Measurements from ENCODE around the gene NTN1. TPM values are rescaled to one million over a fixed set of nuclear protein-coding genes. Genes with fewer than 3 reads are reported as not detected.

The NTN1 gene
- total RNA-seq, 1 donor, result 0.36 TPM

GRCh38 chr17:9108146-9108545 lies 86.8 kb downstream of the NTN1 start:
- H3K79me2 ChIP-seq (ENCODE audit: insufficient read depth, low read length), result no peaks in the 10 kb centered on the region
- H3K4me2 ChIP-seq (ENCODE audit: insufficient read depth, low read length), result no peak overlapping the region
- H2AFZ ChIP-seq (ENCODE audit: low read length), result no peak overlapping the region
- H3K4me1 ChIP-seq (ENCODE audit: insufficient read depth, low read length), result no peaks in the 10 kb centered on the region
- H3K9me3 ChIP-seq (ENCODE audit: low read depth, low read length), result no peaks in the 10 kb centered on the region
- H3K36me3 ChIP-seq (ENCODE audit: insufficient read depth, low read length), result no peaks in the 10 kb centered on the region
- no peaks in the 10 kb centered on the region for H4K20me1 ChIP-seq (ENCODE audit: insufficient read depth, low read length)
- TF ChIP-seq CTCF (IDR thresholded peaks at IDR 0.05; ENCODE audit: extremely low read depth, low read depth, low read length), result no peak
- no peak overlapping the region for H3K27ac ChIP-seq (ENCODE audit: low read depth, low read length)
- H3K27me3 ChIP-seq (ENCODE audit: insufficient read depth, low read length), result no peaks in the 10 kb centered on the region
- H3K4me3 ChIP-seq (ENCODE audit: insufficient read depth, low read length), result no peak overlapping the region
- DNase-seq (ENCODE audit: insufficient read length, low spot score, missing footprints), result no peak

- no peak for TF ChIP-seq CTCF (IDR thresholded peaks at IDR 0.05; ENCODE audit: extremely low read depth, low read depth, low read length)
- DNase-seq (ENCODE audit: insufficient read length, low spot score, missing footprints), result no peak
- Histone ChIP-seq H3K36me3 (ENCODE audit: insufficient read depth, low read length) (no peaks in the 10 kb centered on the region), H3K9me3 (ENCODE audit: low read depth, low read length) (no peaks in the 10 kb centered on the region), H2AFZ (ENCODE audit: low read length) (no peak overlapping the region), H3K4me2 (ENCODE audit: insufficient read depth, low read length) (no peak overlapping the region), H4K20me1 (ENCODE audit: insufficient read depth, low read length) (no peaks in the 10 kb centered on the region), H3K27me3 (ENCODE audit: insufficient read depth, low read length) (no peaks in the 10 kb centered on the region), H3K4me1 (ENCODE audit: insufficient read depth, low read length) (no peaks in the 10 kb centered on the region), H3K27ac (ENCODE audit: low read depth, low read length) (no peak overlapping the region), H3K79me2 (ENCODE audit: insufficient read depth, low read length) (no peaks in the 10 kb centered on the region), H3K4me3 (ENCODE audit: insufficient read depth, low read length) (no peak overlapping the region)
These were observed 88.6 kb downstream of the NTN1 start for GRCh38 chr17:9109933-9110332.

- Histone ChIP-seq H3K27ac (ENCODE audit: low read depth, low read length) (no peak overlapping the region), H4K20me1 (ENCODE audit: insufficient read depth, low read length) (no peaks in the 10 kb centered on the region), H2AFZ (ENCODE audit: low read length) (no peak overlapping the region), H3K4me2 (ENCODE audit: insufficient read depth, low read length) (no peak overlapping the region), H3K4me3 (ENCODE audit: insufficient read depth, low read length) (no peak overlapping the region), H3K36me3 (ENCODE audit: insufficient read depth, low read length) (no peaks in the 10 kb centered on the region), H3K79me2 (ENCODE audit: insufficient read depth, low read length) (no peaks in the 10 kb centered on the region), H3K27me3 (ENCODE audit: insufficient read depth, low read length) (no peaks in the 10 kb centered on the region), H3K9me3 (ENCODE audit: low read depth, low read length) (no peaks in the 10 kb centered on the region), H3K4me1 (ENCODE audit: insufficient read depth, low read length) (peaks cover 2% of the 10 kb centered on the region)
- no peak for DNase-seq (ENCODE audit: insufficient read length, low spot score, missing footprints)
- no peak for TF ChIP-seq CTCF (IDR thresholded peaks at IDR 0.05; ENCODE audit: extremely low read depth, low read depth, low read length)
These were observed 89.2 kb downstream of the NTN1 start for GRCh38 chr17:9110501-9110900.

GRCh38 chr17:9115214-9116191 lies 94.2 kb downstream of the NTN1 start:
- DNase-seq (ENCODE audit: insufficient read length, low spot score, missing footprints), result peak; percentile 91
- Histone ChIP-seq H2AFZ (ENCODE audit: low read length) (peak overlapping the region; percentile 76), H3K4me3 (ENCODE audit: insufficient read depth, low read length) (peak overlapping the region; percentile 71), H3K79me2 (ENCODE audit: insufficient read depth, low read length) (no peaks in the 10 kb centered on the region), H3K9me3 (ENCODE audit: low read depth, low read length) (no peaks in the 10 kb centered on the region), H4K20me1 (ENCODE audit: insufficient read depth, low read length) (no peaks in the 10 kb centered on the region), H3K4me2 (ENCODE audit: insufficient read depth, low read length) (peak overlapping the region; percentile 80), H3K36me3 (ENCODE audit: insufficient read depth, low read length) (no peaks in the 10 kb centered on the region), H3K27me3 (ENCODE audit: insufficient read depth, low read length) (no peaks in the 10 kb centered on the region), H3K27ac (ENCODE audit: low read depth, low read length) (no peak overlapping the region), H3K4me1 (ENCODE audit: insufficient read depth, low read length) (peaks cover 2% of the 10 kb centered on the region)
- peak; percentile 10 for TF ChIP-seq CTCF (IDR thresholded peaks at IDR 0.05; ENCODE audit: extremely low read depth, low read depth, low read length)
